HEK293 (cell line): Measurements from ENCODE around the gene MTFR1L.

Source experiments
- FEZF1 ChIP-seq: fragments of 450-650 bp; formaldehyde crosslinking; IDR thresholded peaks from 2 replicates; pipeline ENCODE4 v1.5.1; 2016; ENCODE audit warnings: missing biosample characterization, missing genetic modification characterization
- GLI2 ChIP-seq: fragments of 450-650 bp; formaldehyde crosslinking; IDR thresholded peaks from 2 replicates; pipeline ENCODE4; 2017; ENCODE audit warnings: missing biosample characterization, missing genetic modification characterization, low read depth, borderline replicate concordance
- GLIS1 ChIP-seq: fragments of 450-650 bp; formaldehyde crosslinking; IDR thresholded peaks from 2 replicates; pipeline ENCODE4 v1.5.1; 2016; ENCODE audit warnings: missing biosample characterization, missing genetic modification characterization
- HOXD13 ChIP-seq: sonication (generic); formaldehyde crosslinking; IDR thresholded peaks from 2 replicates; pipeline ENCODE4 v1.8.0; 2022; ENCODE audit warnings: missing genetic modification reagents, borderline replicate concordance
- SP7 ChIP-seq: fragments of 450-650 bp; formaldehyde crosslinking; IDR thresholded peaks from 2 replicates; pipeline ENCODE4 v1.5.1; 2016; ENCODE audit warnings: missing biosample characterization, missing genetic modification characterization
- WT1 ChIP-seq: fragments of 450-650 bp; formaldehyde crosslinking; IDR thresholded peaks from 2 replicates; pipeline ENCODE4 v1.5.1; 2016; ENCODE audit warnings: missing biosample characterization, missing genetic modification characterization
- ZBTB17 ChIP-seq: fragments of 450-650 bp; formaldehyde crosslinking; IDR thresholded peaks from 2 replicates; pipeline ENCODE4 v1.5.1; 2016; ENCODE audit warnings: missing biosample characterization, missing genetic modification characterization
- ZBTB48 ChIP-seq: fragments of 450-650 bp; formaldehyde crosslinking; IDR thresholded peaks from 2 replicates; pipeline ENCODE4 v1.5.1; 2016; ENCODE audit warnings: missing biosample characterization, missing genetic modification characterization
- ZBTB8A ChIP-seq: fragments of 450-650 bp; formaldehyde crosslinking; IDR thresholded peaks from 2 replicates; pipeline ENCODE4 v1.5.1; 2016; ENCODE audit warnings: missing biosample characterization, missing genetic modification characterization
- ZEB2 ChIP-seq: fragments of 450-650 bp; formaldehyde crosslinking; IDR thresholded peaks from 2 replicates; pipeline ENCODE4 v1.5.1; 2016; ENCODE audit warnings: missing biosample characterization, missing genetic modification characterization
- ZNF138 ChIP-seq: fragments of 450-650 bp; formaldehyde crosslinking; IDR thresholded peaks from 2 replicates; pipeline ENCODE4 v1.5.1; 2016; ENCODE audit warnings: missing biosample characterization, missing genetic modification characterization, borderline replicate concordance
- ZNF16 ChIP-seq: fragments of 450-650 bp; formaldehyde crosslinking; IDR thresholded peaks from 2 replicates; pipeline ENCODE4 v1.5.1; 2016; ENCODE audit warnings: low read depth, missing biosample characterization, missing genetic modification characterization
- ZNF169 ChIP-seq: fragments of 450-650 bp; formaldehyde crosslinking; IDR thresholded peaks from 2 replicates; pipeline ENCODE4 v1.5.1; 2016; ENCODE audit warnings: missing biosample characterization, missing genetic modification characterization
- ZNF266 ChIP-seq: fragments of 450-650 bp; formaldehyde crosslinking; IDR thresholded peaks from 2 replicates; pipeline ENCODE4 v1.5.1; 2016; ENCODE audit warnings: missing biosample characterization, missing genetic modification characterization, low read depth
- ZNF394 ChIP-seq: fragments of 450-650 bp; formaldehyde crosslinking; IDR thresholded peaks from 2 replicates; pipeline ENCODE4 v1.5.1; 2016; ENCODE audit warnings: missing biosample characterization, missing genetic modification characterization, mild to moderate bottlenecking, moderate library complexity, borderline replicate concordance
- ZNF423 ChIP-seq: fragments of 450-650 bp; formaldehyde crosslinking; IDR thresholded peaks from 2 replicates; pipeline ENCODE4 v1.5.1; 2016; ENCODE audit warnings: missing biosample characterization, missing genetic modification characterization
- ZNF48 ChIP-seq: fragments of 450-650 bp; formaldehyde crosslinking; IDR thresholded peaks from 2 replicates; pipeline ENCODE4 v1.5.1; 2016; ENCODE audit warnings: missing biosample characterization, missing genetic modification characterization
- ZNF530 ChIP-seq: fragments of 450-650 bp; formaldehyde crosslinking; IDR thresholded peaks from 2 replicates; pipeline ENCODE4 v1.5.1; 2016; ENCODE audit warnings: low read depth, missing biosample characterization, missing genetic modification characterization
- ZNF544 ChIP-seq: fragments of 450-650 bp; formaldehyde crosslinking; IDR thresholded peaks from 2 replicates; pipeline ENCODE4 v1.5.0; 2017; ENCODE audit warnings: missing biosample characterization, missing genetic modification characterization
- ZNF549 ChIP-seq: fragments of 450-650 bp; IDR thresholded peaks from 2 replicates; pipeline ENCODE4 v1.5.1; 2018; ENCODE audit warnings: missing biosample characterization, missing genetic modification characterization, mild to moderate bottlenecking, inconsistent platforms, moderate library complexity
- ZNF629 ChIP-seq: fragments of 450-650 bp; formaldehyde crosslinking; IDR thresholded peaks from 2 replicates; pipeline ENCODE4 v1.5.1; 2017; ENCODE audit warnings: missing biosample characterization, missing genetic modification characterization
- ZNF707 ChIP-seq: fragments of 450-650 bp; formaldehyde crosslinking; IDR thresholded peaks from 2 replicates; pipeline ENCODE4 v1.5.1; 2016; ENCODE audit warnings: missing biosample characterization, missing genetic modification characterization
- ZSCAN23 ChIP-seq: fragments of 450-650 bp; formaldehyde crosslinking; IDR thresholded peaks from 2 replicates; pipeline ENCODE4 v1.5.1; 2016; ENCODE audit warnings: missing biosample characterization, missing genetic modification characterization
- TF ChIP-seq, protein P1 (sequence below): fragments of 450-650 bp; formaldehyde crosslinking; IDR thresholded peaks from 2 replicates; pipeline ENCODE4 v1.5.1; 2016; ENCODE audit warnings: missing biosample characterization, missing genetic modification characterization
- TF ChIP-seq, protein P2 (sequence below): fragments of 450-650 bp; formaldehyde crosslinking; IDR thresholded peaks from 2 replicates; pipeline ENCODE4 v1.5.1; 2016; ENCODE audit warnings: missing biosample characterization, missing genetic modification characterization
- TF ChIP-seq, protein P3 (sequence below): sonication (generic); formaldehyde crosslinking; IDR thresholded peaks from 2 replicates; pipeline ENCODE4 v1.8.1; 2022; ENCODE audit warnings: mild to moderate bottlenecking, moderate library complexity, missing genetic modification reagents
- TF ChIP-seq, protein P4 (sequence below): fragments of 450-650 bp; formaldehyde crosslinking; IDR thresholded peaks from 2 replicates; pipeline ENCODE4 v1.5.1; 2016; ENCODE audit warnings: missing biosample characterization, missing genetic modification characterization
- TF ChIP-seq, protein P5 (sequence below): fragments of 450-650 bp; formaldehyde crosslinking; IDR thresholded peaks from 2 replicates; pipeline ENCODE4 v1.5.1; 2016; ENCODE audit warnings: missing biosample characterization, missing genetic modification characterization, borderline replicate concordance

Gene MTFR1L

DNA sequence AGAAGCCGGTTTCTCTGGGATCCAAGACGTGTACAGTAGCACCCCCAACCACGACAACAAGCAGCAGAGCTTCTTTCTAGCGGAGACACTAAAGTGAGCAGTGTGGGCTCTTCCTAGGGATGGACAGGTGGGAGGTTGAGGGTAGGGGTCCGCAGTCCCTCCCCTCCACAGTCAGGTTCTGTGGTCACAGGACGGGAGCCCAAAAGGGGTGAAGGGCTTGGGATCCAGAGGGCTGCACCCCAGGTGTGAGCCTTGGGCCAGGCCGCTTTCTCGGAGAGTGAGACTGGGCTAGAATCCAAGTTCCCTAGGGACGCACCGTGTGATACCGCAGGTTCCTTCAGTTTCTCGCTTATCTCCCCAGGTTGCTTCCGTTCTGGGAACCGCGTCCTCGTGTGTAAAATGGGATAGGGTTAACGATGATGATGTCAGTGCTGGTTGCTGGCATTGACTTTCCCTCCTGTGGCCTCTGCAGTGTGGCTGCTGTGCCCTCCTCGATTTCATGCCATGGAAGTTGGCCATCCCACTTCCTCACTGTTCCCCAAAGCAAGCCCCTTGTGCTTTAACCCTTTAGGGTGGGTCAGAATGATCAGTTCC is 37.0 kb upstream of the MTFR1L start (continued):
- TF ChIP-seq, protein P1, sequence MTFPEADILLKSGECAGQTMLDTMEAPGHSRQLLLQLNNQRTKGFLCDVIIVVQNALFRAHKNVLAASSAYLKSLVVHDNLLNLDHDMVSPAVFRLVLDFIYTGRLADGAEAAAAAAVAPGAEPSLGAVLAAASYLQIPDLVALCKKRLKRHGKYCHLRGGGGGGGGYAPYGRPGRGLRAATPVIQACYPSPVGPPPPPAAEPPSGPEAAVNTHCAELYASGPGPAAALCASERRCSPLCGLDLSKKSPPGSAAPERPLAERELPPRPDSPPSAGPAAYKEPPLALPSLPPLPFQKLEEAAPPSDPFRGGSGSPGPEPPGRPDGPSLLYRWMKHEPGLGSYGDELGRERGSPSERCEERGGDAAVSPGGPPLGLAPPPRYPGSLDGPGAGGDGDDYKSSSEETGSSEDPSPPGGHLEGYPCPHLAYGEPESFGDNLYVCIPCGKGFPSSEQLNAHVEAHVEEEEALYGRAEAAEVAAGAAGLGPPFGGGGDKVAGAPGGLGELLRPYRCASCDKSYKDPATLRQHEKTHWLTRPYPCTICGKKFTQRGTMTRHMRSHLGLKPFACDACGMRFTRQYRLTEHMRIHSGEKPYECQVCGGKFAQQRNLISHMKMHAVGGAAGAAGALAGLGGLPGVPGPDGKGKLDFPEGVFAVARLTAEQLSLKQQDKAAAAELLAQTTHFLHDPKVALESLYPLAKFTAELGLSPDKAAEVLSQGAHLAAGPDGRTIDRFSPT = peak; percentile 91
- TF ChIP-seq ZNF530 (tag by site-specific recombination) (no peak), ZNF549 (tag by site-specific recombination) (no peak), SP7 (tag by site-specific recombination) (peak; percentile 89), ZNF266 (tag by site-specific recombination) (no peak), ZNF423 (tag by site-specific recombination) (peak; percentile 80; the same call in 1 of the 2 replicates), ZNF707 (tag by site-specific recombination) (no peak), ZNF48 (no peak), FEZF1 (tag by site-specific recombination) (peak; percentile 53; the same call in 1 of the 2 replicates), ZEB2 (tag by site-specific recombination) (peak; percentile 80; the same call in 1 of the 2 replicates), ZSCAN23 (0 out of 2 replicates have a peak, but pooled peaks have one; percentile 48), ZNF544 (no peak), ZBTB17 (tag by site-specific recombination) (peak; percentile 54; the same call in 1 of the 2 replicates), ZNF16 (tag by site-specific recombination) (no peak), ZBTB8A (tag by site-specific recombination) (peak; percentile 92), WT1 (tag by site-specific recombination) (no peak), HOXD13 (no peak), ZBTB48 (peak; percentile 89), ZNF629 (peak; percentile 92), ZNF138 (no peak), GLIS1 (tag by site-specific recombination) (peak; percentile 95), ZNF394 (peak; percentile 59; the same call in 1 of the 2 replicates), GLI2 (tag by site-specific recombination) (no peak), ZNF169 (no peak)
- TF ChIP-seq, protein P2, sequence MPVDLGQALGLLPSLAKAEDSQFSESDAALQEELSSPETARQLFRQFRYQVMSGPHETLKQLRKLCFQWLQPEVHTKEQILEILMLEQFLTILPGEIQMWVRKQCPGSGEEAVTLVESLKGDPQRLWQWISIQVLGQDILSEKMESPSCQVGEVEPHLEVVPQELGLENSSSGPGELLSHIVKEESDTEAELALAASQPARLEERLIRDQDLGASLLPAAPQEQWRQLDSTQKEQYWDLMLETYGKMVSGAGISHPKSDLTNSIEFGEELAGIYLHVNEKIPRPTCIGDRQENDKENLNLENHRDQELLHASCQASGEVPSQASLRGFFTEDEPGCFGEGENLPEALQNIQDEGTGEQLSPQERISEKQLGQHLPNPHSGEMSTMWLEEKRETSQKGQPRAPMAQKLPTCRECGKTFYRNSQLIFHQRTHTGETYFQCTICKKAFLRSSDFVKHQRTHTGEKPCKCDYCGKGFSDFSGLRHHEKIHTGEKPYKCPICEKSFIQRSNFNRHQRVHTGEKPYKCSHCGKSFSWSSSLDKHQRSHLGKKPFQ (tag by site-specific recombination) = peak; percentile 51; the same call in 1 of the 2 replicates
- TF ChIP-seq, protein P3, sequence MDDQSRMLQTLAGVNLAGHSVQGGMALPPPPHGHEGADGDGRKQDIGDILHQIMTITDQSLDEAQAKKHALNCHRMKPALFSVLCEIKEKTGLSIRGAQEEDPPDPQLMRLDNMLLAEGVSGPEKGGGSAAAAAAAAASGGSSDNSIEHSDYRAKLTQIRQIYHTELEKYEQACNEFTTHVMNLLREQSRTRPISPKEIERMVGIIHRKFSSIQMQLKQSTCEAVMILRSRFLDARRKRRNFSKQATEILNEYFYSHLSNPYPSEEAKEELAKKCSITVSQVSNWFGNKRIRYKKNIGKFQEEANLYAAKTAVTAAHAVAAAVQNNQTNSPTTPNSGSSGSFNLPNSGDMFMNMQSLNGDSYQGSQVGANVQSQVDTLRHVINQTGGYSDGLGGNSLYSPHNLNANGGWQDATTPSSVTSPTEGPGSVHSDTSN (CRISPR knock-in tag) = peak; percentile 42; the same call in 1 of the 2 replicates
- TF ChIP-seq, protein P4, sequence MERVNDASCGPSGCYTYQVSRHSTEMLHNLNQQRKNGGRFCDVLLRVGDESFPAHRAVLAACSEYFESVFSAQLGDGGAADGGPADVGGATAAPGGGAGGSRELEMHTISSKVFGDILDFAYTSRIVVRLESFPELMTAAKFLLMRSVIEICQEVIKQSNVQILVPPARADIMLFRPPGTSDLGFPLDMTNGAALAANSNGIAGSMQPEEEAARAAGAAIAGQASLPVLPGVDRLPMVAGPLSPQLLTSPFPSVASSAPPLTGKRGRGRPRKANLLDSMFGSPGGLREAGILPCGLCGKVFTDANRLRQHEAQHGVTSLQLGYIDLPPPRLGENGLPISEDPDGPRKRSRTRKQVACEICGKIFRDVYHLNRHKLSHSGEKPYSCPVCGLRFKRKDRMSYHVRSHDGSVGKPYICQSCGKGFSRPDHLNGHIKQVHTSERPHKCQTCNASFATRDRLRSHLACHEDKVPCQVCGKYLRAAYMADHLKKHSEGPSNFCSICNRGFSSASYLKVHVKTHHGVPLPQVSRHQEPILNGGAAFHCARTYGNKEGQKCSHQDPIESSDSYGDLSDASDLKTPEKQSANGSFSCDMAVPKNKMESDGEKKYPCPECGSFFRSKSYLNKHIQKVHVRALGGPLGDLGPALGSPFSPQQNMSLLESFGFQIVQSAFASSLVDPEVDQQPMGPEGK (tag by site-specific recombination) = peak; percentile 61
- TF ChIP-seq, protein P5, sequence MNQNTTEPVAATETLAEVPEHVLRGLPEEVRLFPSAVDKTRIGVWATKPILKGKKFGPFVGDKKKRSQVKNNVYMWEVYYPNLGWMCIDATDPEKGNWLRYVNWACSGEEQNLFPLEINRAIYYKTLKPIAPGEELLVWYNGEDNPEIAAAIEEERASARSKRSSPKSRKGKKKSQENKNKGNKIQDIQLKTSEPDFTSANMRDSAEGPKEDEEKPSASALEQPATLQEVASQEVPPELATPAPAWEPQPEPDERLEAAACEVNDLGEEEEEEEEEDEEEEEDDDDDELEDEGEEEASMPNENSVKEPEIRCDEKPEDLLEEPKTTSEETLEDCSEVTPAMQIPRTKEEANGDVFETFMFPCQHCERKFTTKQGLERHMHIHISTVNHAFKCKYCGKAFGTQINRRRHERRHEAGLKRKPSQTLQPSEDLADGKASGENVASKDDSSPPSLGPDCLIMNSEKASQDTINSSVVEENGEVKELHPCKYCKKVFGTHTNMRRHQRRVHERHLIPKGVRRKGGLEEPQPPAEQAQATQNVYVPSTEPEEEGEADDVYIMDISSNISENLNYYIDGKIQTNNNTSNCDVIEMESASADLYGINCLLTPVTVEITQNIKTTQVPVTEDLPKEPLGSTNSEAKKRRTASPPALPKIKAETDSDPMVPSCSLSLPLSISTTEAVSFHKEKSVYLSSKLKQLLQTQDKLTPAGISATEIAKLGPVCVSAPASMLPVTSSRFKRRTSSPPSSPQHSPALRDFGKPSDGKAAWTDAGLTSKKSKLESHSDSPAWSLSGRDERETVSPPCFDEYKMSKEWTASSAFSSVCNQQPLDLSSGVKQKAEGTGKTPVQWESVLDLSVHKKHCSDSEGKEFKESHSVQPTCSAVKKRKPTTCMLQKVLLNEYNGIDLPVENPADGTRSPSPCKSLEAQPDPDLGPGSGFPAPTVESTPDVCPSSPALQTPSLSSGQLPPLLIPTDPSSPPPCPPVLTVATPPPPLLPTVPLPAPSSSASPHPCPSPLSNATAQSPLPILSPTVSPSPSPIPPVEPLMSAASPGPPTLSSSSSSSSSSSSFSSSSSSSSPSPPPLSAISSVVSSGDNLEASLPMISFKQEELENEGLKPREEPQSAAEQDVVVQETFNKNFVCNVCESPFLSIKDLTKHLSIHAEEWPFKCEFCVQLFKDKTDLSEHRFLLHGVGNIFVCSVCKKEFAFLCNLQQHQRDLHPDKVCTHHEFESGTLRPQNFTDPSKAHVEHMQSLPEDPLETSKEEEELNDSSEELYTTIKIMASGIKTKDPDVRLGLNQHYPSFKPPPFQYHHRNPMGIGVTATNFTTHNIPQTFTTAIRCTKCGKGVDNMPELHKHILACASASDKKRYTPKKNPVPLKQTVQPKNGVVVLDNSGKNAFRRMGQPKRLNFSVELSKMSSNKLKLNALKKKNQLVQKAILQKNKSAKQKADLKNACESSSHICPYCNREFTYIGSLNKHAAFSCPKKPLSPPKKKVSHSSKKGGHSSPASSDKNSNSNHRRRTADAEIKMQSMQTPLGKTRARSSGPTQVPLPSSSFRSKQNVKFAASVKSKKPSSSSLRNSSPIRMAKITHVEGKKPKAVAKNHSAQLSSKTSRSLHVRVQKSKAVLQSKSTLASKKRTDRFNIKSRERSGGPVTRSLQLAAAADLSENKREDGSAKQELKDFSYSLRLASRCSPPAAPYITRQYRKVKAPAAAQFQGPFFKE = no peak
